Hindlimb muscle (tissue), 1 donor: ENCODE measurements around the gene TAF11L10. TPM values are rescaled to one million over a fixed set of nuclear protein-coding genes. Genes with fewer than 3 reads are reported as not detected.
"Not testable (repeated sequence)": the region's sequence is repeated elsewhere in the genome, so short reads cannot be mapped to it uniquely, and the experiment has no call there.

ENCODE experiments used
- DNase-seq: peaks from one replicate; pipeline ENCODE4 v3.0.0-alpha.2; 2013
- polyA plus RNA-seq: library from polyadenylated mRNA; unstranded; fragments of 120-200 nt; gene quantifications from one replicate; pipeline ENCODE4 v1.2.1, GENCODE V29; 2013; ENCODE audit not compliant: insufficient read length

TAF11L10 gene
- polyA plus RNA-seq: not detected

- DNase-seq: not testable (repeated sequence)
These were observed at the start of gene TAF11L10 for GRCh38 chr5:17597728-17598127. Gene TAF11L10 (minus strand): TSS chr5:17597828.

GRCh38 chr5:17634160-17634559, 36.5 kb upstream of the TAF11L10 start, which contains the start of gene TAF11L14:
Gene TAF11L14 (plus strand): TSS chr5:17634460.
- DNase-seq: no peak

GRCh38 chr5:17631788-17632187, 34.2 kb upstream of the TAF11L10 start, which contains the start of gene TAF11L13:
Gene TAF11L13 (plus strand): TSS chr5:17632088.
- DNase-seq: not testable (repeated sequence)

GRCh38 chr5:17625686-17626085, 28.1 kb upstream of the TAF11L10 start:
- no peak for DNase-seq

- DNase-seq: no peak
These were observed 23.0 kb upstream of the TAF11L10 start for GRCh38 chr5:17620627-17621026.

- no peak for DNase-seq
These were observed 21.7 kb upstream of the TAF11L10 start for GRCh38 chr5:17619354-17619753.

- DNase-seq: no peak
These were observed 17.4 kb upstream of the TAF11L10 start for GRCh38 chr5:17614872-17615605.

GRCh38 chr5:17610092-17610491, 12.5 kb upstream of the TAF11L10 start, which contains the start of gene TAF11L12:
Gene TAF11L12 (plus strand): TSS chr5:17610392.
- not testable (repeated sequence) for DNase-seq

GRCh38 chr5:17607461-17607860, 9.8 kb upstream of the TAF11L10 start:
- DNase-seq: not testable (repeated sequence)

GRCh38 chr5:17604951-17605350, 7.3 kb upstream of the TAF11L10 start:
- DNase-seq: no peak

GRCh38 chr5:17603880-17604279, 6.3 kb upstream of the TAF11L10 start, which contains the start of gene TAF11L11:
Gene TAF11L11 (plus strand): TSS chr5:17604183.
- not testable (repeated sequence) for DNase-seq

- DNase-seq: not testable (repeated sequence)
These were observed 3.4 kb downstream of the TAF11L10 start, which contains the start of gene TAF11L9 for GRCh38 chr5:17594255-17594654. Gene TAF11L9 (minus strand): TSS chr5:17594394.

- not testable (repeated sequence) for DNase-seq
These were observed 6.8 kb downstream of the TAF11L10 start, which contains the start of gene TAF11L8 for GRCh38 chr5:17590860-17591259. Gene TAF11L8 (minus strand): TSS chr5:17590960.

GRCh38 chr5:17585658-17586057, 12.0 kb downstream of the TAF11L10 start, which contains the start of gene TAF11L7:
Gene TAF11L7 (minus strand): TSS chr5:17585758.
- not testable (repeated sequence) for DNase-seq

Other genes with a start within 250 kb of the TAF11L10 start
- not detected for gene TAF11L2, start 99.6 kb downstream of the TAF11L10 start, polyA plus RNA-seq
- gene TAF11L3, start 79.5 kb downstream of the TAF11L10 start, polyA plus RNA-seq: not detected
- gene TAF11L4, start 76.0 kb downstream of the TAF11L10 start, polyA plus RNA-seq: not detected
- gene TAF11L5, start 72.6 kb downstream of the TAF11L10 start, polyA plus RNA-seq: not detected
- not detected for gene TAF11L6, start 69.2 kb downstream of the TAF11L10 start, polyA plus RNA-seq
- gene TAF11L7, start 12.1 kb downstream of the TAF11L10 start, polyA plus RNA-seq: not detected
- gene TAF11L8, start 6.9 kb downstream of the TAF11L10 start, polyA plus RNA-seq: not detected
- gene TAF11L9, start 3.4 kb downstream of the TAF11L10 start, polyA plus RNA-seq: not detected
- not detected for gene TAF11L11, start 6.4 kb upstream of the TAF11L10 start, polyA plus RNA-seq
- gene TAF11L12, start 12.6 kb upstream of the TAF11L10 start, polyA plus RNA-seq: not detected
- gene TAF11L13, start 34.3 kb upstream of the TAF11L10 start, polyA plus RNA-seq: not detected
- not detected for gene TAF11L14, start 36.6 kb upstream of the TAF11L10 start, polyA plus RNA-seq